Measurements from ENCODE around the gene PPP1R18.

- TF ChIP-seq POLR2A (IDR thresholded peaks at IDR 0.05), result peak in 1 of 2 donors; percentile 10
- TF ChIP-seq, protein P1, sequence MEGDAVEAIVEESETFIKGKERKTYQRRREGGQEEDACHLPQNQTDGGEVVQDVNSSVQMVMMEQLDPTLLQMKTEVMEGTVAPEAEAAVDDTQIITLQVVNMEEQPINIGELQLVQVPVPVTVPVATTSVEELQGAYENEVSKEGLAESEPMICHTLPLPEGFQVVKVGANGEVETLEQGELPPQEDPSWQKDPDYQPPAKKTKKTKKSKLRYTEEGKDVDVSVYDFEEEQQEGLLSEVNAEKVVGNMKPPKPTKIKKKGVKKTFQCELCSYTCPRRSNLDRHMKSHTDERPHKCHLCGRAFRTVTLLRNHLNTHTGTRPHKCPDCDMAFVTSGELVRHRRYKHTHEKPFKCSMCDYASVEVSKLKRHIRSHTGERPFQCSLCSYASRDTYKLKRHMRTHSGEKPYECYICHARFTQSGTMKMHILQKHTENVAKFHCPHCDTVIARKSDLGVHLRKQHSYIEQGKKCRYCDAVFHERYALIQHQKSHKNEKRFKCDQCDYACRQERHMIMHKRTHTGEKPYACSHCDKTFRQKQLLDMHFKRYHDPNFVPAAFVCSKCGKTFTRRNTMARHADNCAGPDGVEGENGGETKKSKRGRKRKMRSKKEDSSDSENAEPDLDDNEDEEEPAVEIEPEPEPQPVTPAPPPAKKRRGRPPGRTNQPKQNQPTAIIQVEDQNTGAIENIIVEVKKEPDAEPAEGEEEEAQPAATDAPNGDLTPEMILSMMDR (IDR thresholded peaks at IDR 0.05), result no peak
Measured at GRCh38 chr6:30647242-30648116, 39.0 kb downstream of the PPP1R18 start.

Measured in uterus (tissue), 2 donors.